Common myeloid progenitor, CD34-positive (primary cell): ENCODE measurements around the gene DISP2.

ENCODE experiments used
- CTCF ChIA-PET: fragments of 350-600 bp; sonication (Branson Sonifier 250); formaldehyde crosslinking; loops from one replicate; lab custom pipeline; 2021; ENCODE audit warnings: antibody characterized with exemption; lab: Charles Lee
- POLR2A ChIA-PET: fragments of 350-600 bp; sonication (Branson Sonifier 250); formaldehyde crosslinking; loops from one replicate; lab custom pipeline; 2021; ENCODE audit warnings: antibody characterized with exemption; lab: Charles Lee
- DNase-seq, 3 donors: peaks; one replicate each; pipeline versions ENCODE4 v3.0.0 to v3.0.0-alpha.2; 2013
- H3K27ac ChIP-seq, 2 experiments: 1 replicate in 1 of 2; 2 replicates in 1 of 2; pipeline ENCODE4 v1.7.0; 2013; ENCODE audit warnings: inconsistent platforms in 2 of 2, low read length in 2 of 2, mild to moderate bottlenecking in 2 of 2, low read depth in 1 of 2, moderate library complexity in 1 of 2; ENCODE audit not compliant: severe bottlenecking in 2 of 2, insufficient read depth in 1 of 2, poor library complexity in 1 of 2
- H3K27me3 ChIP-seq, 5 experiments: replicated peaks in 2 of 5; 1 replicate in 3 of 5; 2 replicates in 2 of 5; pipeline versions ENCODE4 v1.6.1 to v1.7.0; 2013; ENCODE audit warnings: low read length in 4 of 5, mild to moderate bottlenecking in 2 of 5, moderate library complexity in 2 of 5, inconsistent platforms in 1 of 5; ENCODE audit not compliant: insufficient read depth in 5 of 5, control insufficient read depth in 4 of 5
- H3K36me3 ChIP-seq, 4 experiments: 1 replicate in 2 of 4; 2 replicates in 2 of 4; pipeline versions ENCODE4 v1.6.1 to v1.7.0; 2013; ENCODE audit warnings: low read length in 3 of 4, control low read depth in 1 of 4, mild to moderate bottlenecking in 1 of 4; ENCODE audit not compliant: control insufficient read depth in 4 of 4, insufficient read depth in 4 of 4
- H3K4me1 ChIP-seq, 4 experiments: 1 replicate in 3 of 4; 2 replicates in 1 of 4; pipeline versions ENCODE4 v1.6.1 to v1.7.1; 2013; ENCODE audit warnings: low read length in 3 of 4, mild to moderate bottlenecking in 3 of 4, control low read depth in 1 of 4, inconsistent platforms in 1 of 4, moderate library complexity in 1 of 4; ENCODE audit not compliant: control insufficient read depth in 4 of 4, insufficient read depth in 4 of 4; ENCODE audit errors: control extremely low read depth in 1 of 4
- H3K4me3 ChIP-seq, 7 experiments: 1 replicate in 4 of 7; 2 replicates in 3 of 7; pipeline versions ENCODE4 v1.5.1 to v1.7.0; 2013; ENCODE audit warnings: mild to moderate bottlenecking in 7 of 7, low read length in 6 of 7, moderate library complexity in 6 of 7, inconsistent platforms in 2 of 7, low read depth in 2 of 7, control low read depth in 1 of 7; ENCODE audit not compliant: insufficient read depth in 4 of 7, control insufficient read depth in 1 of 7; ENCODE audit errors: extremely low read depth in 1 of 7
- H3K9me3 ChIP-seq, 5 experiments: 1 replicate in 4 of 5; 2 replicates in 1 of 5; pipeline versions ENCODE4 v1.6.1 to v1.7.1; 2013; ENCODE audit warnings: low read length in 4 of 5, mild to moderate bottlenecking in 2 of 5, inconsistent platforms in 1 of 5, low read depth in 1 of 5, moderate library complexity in 1 of 5; ENCODE audit not compliant: control insufficient read depth in 4 of 5, insufficient read depth in 2 of 5; ENCODE audit errors: control extremely low read depth in 1 of 5
- WGBS: methylation state at CpG from one replicate; pipeline ENCODE4 v1.1.5; 2013; ENCODE audit not compliant: insufficient coverage; 5-methylcytosine and 5-hydroxymethylcytosine counted together

DISP2 gene

DNA sequence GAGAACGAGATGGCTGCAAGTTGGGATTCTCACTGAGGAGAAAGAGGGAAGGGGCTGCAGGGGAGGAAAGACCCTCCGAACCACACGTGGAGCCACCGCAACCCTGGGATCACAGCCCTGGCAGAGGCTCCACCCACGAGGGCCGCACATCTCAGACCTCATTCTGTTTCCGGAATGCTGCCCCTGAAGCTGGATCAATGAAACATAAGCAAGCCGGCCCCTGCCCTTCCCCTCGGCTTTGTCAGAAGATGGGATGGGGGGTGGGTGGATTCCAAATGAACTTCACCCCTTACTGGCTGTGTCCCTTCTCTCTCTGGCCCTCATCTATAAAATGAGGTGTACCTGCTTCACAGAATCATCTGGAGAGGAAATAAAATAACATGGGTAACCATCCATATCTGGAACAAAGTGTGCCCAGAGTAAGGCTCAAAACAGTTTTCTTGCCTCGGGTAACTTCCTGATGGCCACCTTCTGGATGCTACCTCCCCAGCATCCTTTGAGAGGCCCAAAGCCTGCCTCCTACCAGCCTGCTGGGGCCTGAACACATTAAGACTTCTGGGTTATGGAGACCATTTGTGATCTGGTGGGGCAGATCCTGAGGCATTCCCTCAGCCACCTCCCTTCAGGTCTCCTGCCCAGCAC lies 12.7 kb upstream of the DISP2 start:
- CTCF ChIA-PET: interaction anchor here (0.9 to 26.5 kb wide), 13 partner anchors 9 to 79 kb away, joined by 3 to 1099 read pairs (median 10); partner anchors contain the start of genes DISP2, INAFM2, IVD and PHGR1
- peaks cover 0 to 28% (median 16%) of the 10 kb centered on the region in 4 experiments for H3K4me1 ChIP-seq
- no peaks in the 10 kb centered on the region for H3K27me3 ChIP-seq
- no peaks in the 10 kb centered on the region for H3K36me3 ChIP-seq
- H3K4me3 ChIP-seq: no peak overlapping the region
- DNase-seq: no peak
- POLR2A ChIA-PET: no interaction called here
- H3K9me3 ChIP-seq: no peaks in the 10 kb centered on the region
- H3K27ac ChIP-seq: no peak overlapping the region
- WGBS: 84% methylated on average over 9 of the region's 10 CpGs

DNA sequence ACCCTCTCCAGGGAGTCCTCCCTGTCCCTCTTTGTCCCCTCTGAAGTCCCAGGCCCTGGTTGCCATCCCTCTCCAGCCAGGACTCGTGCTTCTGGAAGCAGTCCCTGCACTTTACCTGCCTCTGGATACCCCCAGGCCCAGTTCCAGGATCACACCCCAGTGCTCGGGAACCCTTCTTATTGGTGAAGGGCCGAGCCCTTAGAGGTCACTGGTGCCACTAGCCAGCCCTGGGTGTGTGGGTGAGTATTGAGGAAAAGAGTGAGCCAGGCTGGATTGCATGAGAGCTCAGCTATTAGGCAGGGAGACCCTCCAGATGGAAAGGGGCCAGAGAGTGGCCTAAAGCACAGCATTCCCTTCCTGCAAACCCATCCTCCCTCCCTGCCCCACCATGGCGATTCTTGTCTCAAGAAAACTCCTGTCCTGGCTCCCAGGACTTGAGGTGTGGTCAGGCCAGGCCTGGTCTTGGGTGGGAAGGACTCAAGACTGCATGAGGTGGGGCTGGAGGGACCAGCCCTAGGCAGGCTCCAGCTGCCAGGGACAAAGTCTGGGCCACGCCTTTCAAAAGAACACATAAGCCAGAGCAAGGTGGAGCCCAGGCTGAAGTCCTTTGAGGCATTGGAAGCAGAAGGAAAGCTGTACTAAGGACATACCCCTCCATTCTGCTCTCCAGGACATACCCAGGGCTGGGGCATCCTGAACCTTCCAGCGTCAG lies 12.0 kb upstream of the DISP2 start:
- no peak for DNase-seq
- CTCF ChIA-PET: interaction anchor here (0.8 to 26.5 kb wide), 8 partner anchors 8 to 78 kb away, joined by 3 to 1099 read pairs (median 12); partner anchors contain the start of genes INAFM2 and PLCB2
- peaks cover 0 to 27% (median 15%) of the 10 kb centered on the region in 4 experiments for H3K4me1 ChIP-seq
- H3K27ac ChIP-seq: no peak overlapping the region
- no peaks in the 10 kb centered on the region for H3K27me3 ChIP-seq
- no peaks in the 10 kb centered on the region for H3K36me3 ChIP-seq
- POLR2A ChIA-PET: no interaction called here
- H3K9me3 ChIP-seq: no peaks in the 10 kb centered on the region
- H3K4me3 ChIP-seq: no peak overlapping the region
- WGBS: 95% methylated on average over 4 of the region's 6 CpGs

DNA sequence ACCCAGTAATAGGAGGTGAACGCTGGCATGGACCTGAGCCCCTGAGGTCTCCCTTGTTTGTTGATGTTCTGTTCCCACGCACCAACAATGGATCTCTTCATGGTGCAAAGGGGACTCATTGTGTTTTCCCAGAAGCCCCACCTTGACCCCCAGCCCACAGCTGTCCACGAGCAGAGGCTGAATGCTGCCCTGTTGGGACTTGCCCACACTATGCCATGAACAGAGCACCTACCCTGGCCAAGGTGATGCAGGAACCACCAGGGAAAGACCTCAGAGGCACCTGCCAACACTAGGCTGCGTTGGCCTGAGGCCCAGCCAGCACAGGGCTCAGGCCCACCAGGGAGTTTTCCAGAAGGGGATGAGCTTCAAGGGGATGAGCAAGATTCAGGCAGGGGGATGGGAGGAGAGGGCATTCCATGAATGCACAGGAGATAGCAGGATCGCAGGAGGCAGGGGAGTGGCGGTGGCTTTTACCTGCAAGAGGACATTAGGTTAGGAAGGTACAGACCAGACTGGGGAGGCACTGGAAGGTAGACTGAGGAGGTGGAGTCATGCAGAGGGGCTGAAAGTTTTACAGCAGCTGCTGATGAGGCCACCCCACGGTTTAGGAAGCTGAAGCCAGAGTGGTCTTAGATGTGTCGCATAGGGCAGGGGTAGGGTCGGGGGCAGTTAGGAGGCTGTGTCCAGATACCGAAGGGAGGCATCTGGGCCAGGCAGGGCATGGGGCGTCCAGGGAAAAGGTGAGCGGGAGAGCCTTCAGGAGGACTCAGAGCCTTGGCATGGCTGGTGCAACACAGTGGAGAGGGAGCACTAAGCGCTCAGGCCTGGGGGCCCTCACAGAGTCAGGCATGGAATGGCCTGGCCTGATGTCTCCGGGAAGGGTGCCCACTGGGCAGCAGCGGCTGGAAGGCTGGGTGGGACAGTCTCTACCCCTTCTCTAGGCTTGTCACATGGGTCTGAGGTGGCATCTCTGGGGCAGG lies 11.2 kb upstream of the DISP2 start:
- Histone ChIP-seq H3K36me3 (no peaks in the 10 kb centered on the region), H3K4me1 (peaks cover 0 to 26% (median 14%) of the 10 kb centered on the region in 4 experiments), H3K27ac (no peak overlapping the region), H3K27me3 (no peaks in the 10 kb centered on the region), H3K9me3 (no peaks in the 10 kb centered on the region), H3K4me3 (no peak overlapping the region)
- POLR2A ChIA-PET: no interaction called here
- DNase-seq: no peak
- CTCF ChIA-PET: interaction anchor here (0.7 to 26.5 kb wide), 7 partner anchors 8 to 77 kb away, joined by 3 to 1099 read pairs (median 4); partner anchors contain the start of genes INAFM2 and PLCB2
- WGBS: 97% methylated on average over 15 of the region's 15 CpGs

DNA sequence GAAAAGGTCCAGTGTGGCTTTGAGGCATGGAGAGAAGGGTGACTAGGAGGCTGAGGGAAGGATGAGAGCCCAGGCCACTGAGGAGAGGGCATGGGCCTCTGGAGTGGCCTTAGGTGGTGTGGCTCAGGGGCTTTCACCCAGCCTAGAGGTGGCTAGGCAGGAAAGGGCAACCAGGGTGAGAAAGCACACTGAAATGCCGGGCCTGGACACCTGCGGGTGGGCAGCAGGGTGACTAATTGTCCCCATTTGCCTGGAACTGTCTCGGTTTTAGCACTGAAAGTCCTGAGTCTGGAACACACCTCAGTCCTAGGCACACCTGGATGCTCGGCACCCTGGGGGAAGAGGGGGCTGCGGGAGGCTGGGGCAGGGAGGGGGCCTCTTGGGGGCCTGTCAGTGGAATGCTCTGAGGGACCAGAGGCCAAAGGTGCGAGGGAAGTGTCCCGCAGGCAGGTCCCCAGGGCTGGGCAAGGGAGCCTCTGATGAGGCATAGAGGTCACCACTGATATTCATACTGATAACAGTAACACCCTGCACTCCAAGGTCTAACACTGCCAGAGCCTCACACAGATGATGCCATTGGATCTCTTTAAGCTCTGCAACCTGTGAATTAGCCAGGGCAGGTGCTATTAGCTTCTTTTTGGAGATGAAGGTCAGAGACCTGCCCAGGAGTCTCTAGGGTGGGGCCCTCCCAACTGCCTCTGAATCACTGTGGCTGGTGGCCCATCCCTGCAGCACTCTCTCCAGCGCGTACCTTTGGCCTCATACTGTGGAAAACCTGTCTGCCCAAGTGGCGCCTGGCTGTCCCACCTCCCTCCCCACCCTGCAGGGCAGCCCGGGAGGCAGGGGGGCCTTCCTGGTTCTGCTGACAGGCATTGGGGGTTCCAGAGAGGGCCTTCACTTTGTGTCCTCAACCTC lies 10.2 kb upstream of the DISP2 start:
- Histone ChIP-seq H3K27ac (no peak overlapping the region), H3K27me3 (no peaks in the 10 kb centered on the region), H3K9me3 (no peaks in the 10 kb centered on the region), H3K36me3 (no peaks in the 10 kb centered on the region), H3K4me3 (no peak overlapping the region), H3K4me1 (peaks cover 0 to 26% (median 14%) of the 10 kb centered on the region in 4 experiments)
- DNase-seq: no peak
- CTCF ChIA-PET: interaction anchor here (3.4 to 26.5 kb wide), 2 partner anchors 10 to 36 kb away, joined by 13 to 1099 read pairs; partner anchors contain the start of genes INAFM2 and PLCB2
- WGBS: 92% methylated on average over 9 of the region's 11 CpGs
- POLR2A ChIA-PET: no interaction called here

DNA sequence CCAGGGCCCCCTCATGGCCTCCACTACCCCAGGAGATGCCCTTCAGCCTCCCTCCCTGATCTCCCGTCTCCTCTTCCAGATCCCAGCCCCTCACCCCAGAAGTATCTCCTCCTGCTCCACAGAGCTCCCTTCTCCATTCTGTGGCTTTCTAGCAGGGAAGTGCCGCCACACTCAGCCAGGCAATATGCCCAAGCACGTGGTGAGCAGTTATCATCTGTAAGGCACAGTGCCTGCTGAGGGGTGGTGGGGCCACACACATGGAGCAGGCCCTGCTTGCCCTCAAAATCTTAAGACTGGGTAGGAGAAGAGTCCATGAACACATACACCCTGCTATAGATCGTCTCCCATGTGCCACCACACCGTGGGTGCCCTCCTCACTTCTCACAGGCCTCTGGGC lies 9.5 kb upstream of the DISP2 start:
- no peak overlapping the region for H3K27ac ChIP-seq
- no peaks in the 10 kb centered on the region for H3K27me3 ChIP-seq
- no peaks in the 10 kb centered on the region for H3K36me3 ChIP-seq
- no peaks in the 10 kb centered on the region for H3K9me3 ChIP-seq
- ChIA-PET POLR2A (no interaction called here), CTCF (interaction anchor here (3.4 to 26.5 kb wide), 2 partner anchors 11 to 36 kb away, joined by 13 to 1099 read pairs; partner anchors contain the start of genes INAFM2 and PLCB2)
- H3K4me1 ChIP-seq: peaks cover 0 to 20% (median 10%) of the 10 kb centered on the region in 4 experiments
- no peak for DNase-seq
- WGBS: 71% methylated on average over 5 of the region's 5 CpGs
- H3K4me3 ChIP-seq: no peak overlapping the region

DNA sequence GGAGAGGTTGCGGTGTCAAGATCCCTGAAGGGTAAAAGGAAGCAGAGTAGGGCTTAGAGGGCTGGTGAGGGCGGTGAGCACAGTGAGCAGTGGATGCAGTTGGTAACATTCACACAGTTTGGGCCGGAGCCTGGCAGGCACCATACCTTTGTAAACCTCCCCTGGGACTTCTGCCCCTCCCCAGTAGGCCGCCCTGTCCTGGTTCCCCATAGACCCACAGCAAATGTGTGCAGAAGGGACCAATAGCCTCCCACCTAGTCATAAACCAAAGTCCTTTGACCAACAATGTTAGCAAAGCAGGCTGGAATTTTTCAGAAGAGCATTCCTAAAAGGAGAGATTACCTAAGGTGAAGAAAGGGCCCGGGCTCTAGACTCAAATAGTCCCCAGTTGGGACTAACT lies 8.9 kb upstream of the DISP2 start:
- H3K27ac ChIP-seq: no peak overlapping the region
- no peaks in the 10 kb centered on the region for H3K36me3 ChIP-seq
- H3K4me3 ChIP-seq: no peak overlapping the region
- peaks cover 0 to 13% (median 7%) of the 10 kb centered on the region in 4 experiments for H3K4me1 ChIP-seq
- CTCF ChIA-PET: interaction anchor here (0.8 to 26.5 kb wide), 4 partner anchors 12 to 74 kb away, joined by 3 to 1099 read pairs (median 8); partner anchors contain the start of genes INAFM2 and PLCB2
- DNase-seq: no peak
- POLR2A ChIA-PET: no interaction called here
- 94% methylated on average over 3 of the region's 5 CpGs for WGBS
- no peaks in the 10 kb centered on the region for H3K27me3 ChIP-seq
- no peaks in the 10 kb centered on the region for H3K9me3 ChIP-seq
